ACC112 (cell line): ENCODE data around the gene TUBA1B.

Source experiments
- H2AFZ ChIP-seq: fragments of 200-600 bp; sonication (generic); one replicate; pipeline ENCODE4 v1.6.0; 2017; ENCODE audit warnings: antibody characterized with exemption, low read length; ENCODE audit not compliant: unreplicated experiment
- H3K27ac ChIP-seq: fragments of 200-600 bp; sonication (generic); 2 replicates; pipeline ENCODE4 v1.5.1; 2014; ENCODE audit warnings: low read depth, mild to moderate bottlenecking, antibody characterized with exemption, low read length, moderate library complexity
- H3K27me3 ChIP-seq: fragments of 200-600 bp; sonication (generic); 2 replicates; pipeline ENCODE4 v1.6.1; 2014; ENCODE audit warnings: mild to moderate bottlenecking, antibody characterized with exemption, low read length, moderate library complexity, mixed read lengths; ENCODE audit not compliant: insufficient read depth
- H3K36me3 ChIP-seq: fragments of 200-600 bp; sonication (generic); 2 replicates; pipeline ENCODE4 v1.6.1; 2016; ENCODE audit warnings: mild to moderate bottlenecking, antibody characterized with exemption, low read length, moderate library complexity, mixed read lengths; ENCODE audit not compliant: insufficient read depth
- H3K4me1 ChIP-seq: fragments of 200-600 bp; sonication (generic); one replicate; pipeline ENCODE4 v1.6.1; 2016; ENCODE audit warnings: low read length, mixed read lengths; ENCODE audit not compliant: insufficient read depth, unreplicated experiment, control insufficient read depth
- H3K4me3 ChIP-seq: fragments of 200-600 bp; sonication (generic); 2 replicates; pipeline ENCODE4 v1.5.1; 2014; ENCODE audit warnings: mild to moderate bottlenecking, low read depth, low read length
- H3K79me2 ChIP-seq: fragments of 200-600 bp; sonication (generic); one replicate; pipeline ENCODE4 v1.6.0; 2016; ENCODE audit warnings: low read length; ENCODE audit not compliant: control insufficient read depth, unreplicated experiment, insufficient read depth

The TUBA1B gene

GRCh38 chr12:49089821-49090773 is 41.1 kb downstream of the TUBA1B start:
- Histone ChIP-seq H3K27ac (no peak overlapping the region), H3K4me3 (peak overlapping the region; percentile 77), H3K36me3 (no peaks in the 10 kb centered on the region), H2AFZ (peak overlapping the region; percentile 35), H3K79me2 (no peaks in the 10 kb centered on the region), H3K4me1 (peaks cover 26% of the 10 kb centered on the region), H3K27me3 (peaks cover 54% of the 10 kb centered on the region)

GRCh38 chr12:49088932-49089330 is 42.3 kb downstream of the TUBA1B start:
- Histone ChIP-seq H3K4me1 (peaks cover 15% of the 10 kb centered on the region), H2AFZ (no peak overlapping the region), H3K36me3 (no peaks in the 10 kb centered on the region), H3K79me2 (no peaks in the 10 kb centered on the region), H3K27me3 (peaks cover 42% of the 10 kb centered on the region), H3K4me3 (no peak overlapping the region), H3K27ac (no peak overlapping the region)

GRCh38 chr12:49088150-49088931 is 42.9 kb downstream of the TUBA1B start:
- Histone ChIP-seq H3K36me3 (no peaks in the 10 kb centered on the region), H3K4me3 (peak overlapping the region; percentile 34; the same call in 1 of the 2 replicates), H3K79me2 (no peaks in the 10 kb centered on the region), H3K27ac (no peak overlapping the region), H2AFZ (peak overlapping the region; percentile 34), H3K27me3 (peaks cover 36% of the 10 kb centered on the region), H3K4me1 (peaks cover 12% of the 10 kb centered on the region)

DNA sequence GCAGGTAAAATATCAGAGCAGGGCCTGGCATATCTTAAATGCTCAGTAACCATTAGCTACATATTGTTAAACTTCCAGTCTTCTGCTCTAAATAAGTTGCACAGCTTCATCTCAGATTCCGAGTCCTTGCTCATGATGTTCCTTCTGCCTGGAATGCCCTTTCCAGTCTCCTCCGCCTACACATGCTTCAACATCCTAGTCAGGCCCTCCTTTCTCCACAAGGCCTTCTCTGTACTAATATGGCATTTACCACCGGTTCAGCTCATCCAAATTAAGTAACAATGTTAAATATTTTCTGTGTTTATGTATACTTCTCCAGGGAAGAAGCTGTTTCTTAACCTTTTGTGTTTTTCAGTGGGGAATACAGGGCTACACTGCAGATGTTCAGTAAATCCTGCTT is 45.1 kb downstream of the TUBA1B start:
- H3K27me3 ChIP-seq, result peaks cover 18% of the 10 kb centered on the region
- H2AFZ ChIP-seq, result no peak overlapping the region
- no peak overlapping the region for H3K4me3 ChIP-seq

GRCh38 chr12:49084438-49084837 is 46.8 kb downstream of the TUBA1B start:
- no peak overlapping the region for H3K4me3 ChIP-seq
- no peaks in the 10 kb centered on the region for H3K79me2 ChIP-seq
- no peaks in the 10 kb centered on the region for H3K36me3 ChIP-seq
- no peaks in the 10 kb centered on the region for H3K4me1 ChIP-seq
- H3K27ac ChIP-seq, result no peak overlapping the region
- peaks cover 11% of the 10 kb centered on the region for H3K27me3 ChIP-seq
- H2AFZ ChIP-seq, result no peak overlapping the region

More for the DNA sequence above, 45.1 kb downstream of the TUBA1B start:
- Histone ChIP-seq H3K27ac (no peak overlapping the region), H3K36me3 (no peaks in the 10 kb centered on the region), H3K4me1 (peaks cover 4% of the 10 kb centered on the region), H3K79me2 (no peaks in the 10 kb centered on the region)

- Histone ChIP-seq H3K4me3 (no peak overlapping the region), H3K27ac (no peak overlapping the region), H3K27me3 (peaks cover 4% of the 10 kb centered on the region; the same call in 1 of the 2 replicates), H3K79me2 (no peaks in the 10 kb centered on the region), H3K36me3 (no peaks in the 10 kb centered on the region), H2AFZ (no peak overlapping the region), H3K4me1 (no peaks in the 10 kb centered on the region)
These were observed 51.4 kb downstream of the TUBA1B start for GRCh38 chr12:49079793-49080192.
